ENCODE measurements around the gene TOLLIP.

Gene TOLLIP

GRCh38 chr11:1323774-1324173 lies 14.3 kb upstream of the TOLLIP start:
- DNase-seq (ENCODE audit: low read depth, low spot score), result no peak

GRCh38 chr11:1317993-1318392 lies 8.6 kb upstream of the TOLLIP start:
- no peak overlapping the region for H3K27ac ChIP-seq
- no peak for DNase-seq (ENCODE audit: low read depth, low spot score)

More at GRCh38 chr11:1323774-1324173, 14.3 kb upstream of the TOLLIP start:
- no peak overlapping the region for H3K27ac ChIP-seq

DNA sequence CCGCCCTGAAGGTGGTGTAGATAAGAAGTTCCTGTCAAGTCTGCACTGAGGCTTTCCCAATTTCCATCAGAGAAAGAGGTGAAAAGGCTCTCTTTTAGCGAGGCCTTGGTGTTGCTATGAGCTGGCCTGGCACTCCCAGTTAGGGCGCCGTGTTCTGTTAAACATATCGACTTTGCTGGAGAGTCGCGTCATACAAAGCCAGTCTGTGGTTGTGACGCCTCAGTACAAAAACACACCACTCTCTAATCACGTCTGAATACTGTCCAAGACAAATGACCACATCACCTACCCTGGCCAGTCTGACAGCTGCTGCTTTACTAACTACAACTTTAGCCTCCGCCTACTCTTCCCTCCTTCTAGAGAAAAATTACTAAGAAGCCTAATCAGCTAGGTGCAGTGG lies 8.0 kb upstream of the TOLLIP start:
- H3K27ac ChIP-seq, result no peak overlapping the region
- no peak for DNase-seq (ENCODE audit: low read depth, low spot score)

DNA sequence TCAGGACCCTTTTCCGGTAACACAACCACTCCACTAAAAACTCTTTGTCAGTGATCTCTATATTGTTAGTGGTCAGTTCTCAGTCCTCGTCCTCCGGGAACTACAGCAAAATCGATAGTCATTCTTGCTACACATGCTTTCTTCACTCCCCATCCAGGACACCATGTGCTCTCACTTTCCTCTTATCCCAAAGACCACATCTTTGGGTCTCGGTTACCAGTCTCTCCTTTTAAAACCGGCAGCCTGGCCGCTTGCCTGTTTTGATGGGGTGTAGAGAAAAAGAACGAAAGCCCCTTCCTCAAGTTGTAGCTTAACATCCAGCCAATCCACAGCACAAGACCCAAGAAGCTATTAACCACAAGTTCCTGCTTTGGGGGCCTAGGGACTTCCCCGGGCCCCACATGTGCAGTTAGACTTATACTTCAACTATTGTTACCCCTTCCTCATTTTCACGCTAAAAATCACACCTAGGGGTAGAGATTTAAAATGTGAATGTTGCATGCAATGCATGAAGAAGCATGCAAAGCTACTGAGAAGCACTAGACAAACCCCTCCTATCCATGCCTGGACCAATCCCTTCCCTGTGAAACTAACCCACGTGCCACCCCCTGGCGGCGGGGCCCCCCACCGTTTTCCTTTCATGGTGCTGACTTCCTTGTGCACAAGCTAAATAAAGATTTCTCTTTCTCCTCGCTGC lies 1.5 kb upstream of the TOLLIP start:
- DNase-seq (ENCODE audit: low read depth, low spot score), result no peak
- no peak overlapping the region for H3K27ac ChIP-seq

DNA sequence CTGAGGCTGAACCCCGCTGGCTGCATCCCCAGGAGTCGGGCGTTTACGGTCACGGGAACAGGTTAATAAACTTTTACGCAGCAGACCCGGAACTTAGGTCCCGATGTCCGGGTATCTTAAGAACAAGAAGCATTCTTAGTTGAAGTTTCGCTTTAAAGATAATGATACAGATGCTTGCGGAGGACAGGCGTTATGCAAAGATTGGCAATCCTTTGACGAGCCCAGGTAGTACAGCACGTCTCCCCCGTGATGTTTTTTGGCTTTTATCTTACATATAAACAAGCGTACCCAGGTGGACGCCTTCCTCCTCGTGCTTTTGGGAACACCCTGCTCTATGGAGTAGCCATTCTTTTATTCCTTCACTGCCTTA lies 871 bp upstream of the TOLLIP start:
- no peak for DNase-seq (ENCODE audit: low read depth, low spot score)
- H3K27ac ChIP-seq, result peak overlapping the region; percentile 88

- peak overlapping the region; percentile 88 for H3K27ac ChIP-seq
- DNase-seq (ENCODE audit: low read depth, low spot score), result no peak
Observed at GRCh38 chr11:1308743-1309497, 512 bp downstream of the TOLLIP start.

- H3K27ac ChIP-seq, result peak overlapping the region; percentile 88
- DNase-seq (ENCODE audit: low read depth, low spot score), result no peak
Observed at GRCh38 chr11:1307998-1308742, 1.3 kb downstream of the TOLLIP start.

GRCh38 chr11:1307163-1307870 lies 2.1 kb downstream of the TOLLIP start:
- H3K27ac ChIP-seq, result peak overlapping the region; percentile 88
- peak; percentile 34 for DNase-seq (ENCODE audit: low read depth, low spot score)

GRCh38 chr11:1306186-1307162 lies 3.0 kb downstream of the TOLLIP start:
- H3K27ac ChIP-seq, result peak overlapping the region; percentile 88
- no peak for DNase-seq (ENCODE audit: low read depth, low spot score)

GRCh38 chr11:1305501-1306056 lies 3.9 kb downstream of the TOLLIP start:
- DNase-seq (ENCODE audit: low read depth, low spot score), result no peak
- H3K27ac ChIP-seq, result peak overlapping the region; percentile 77

DNA sequence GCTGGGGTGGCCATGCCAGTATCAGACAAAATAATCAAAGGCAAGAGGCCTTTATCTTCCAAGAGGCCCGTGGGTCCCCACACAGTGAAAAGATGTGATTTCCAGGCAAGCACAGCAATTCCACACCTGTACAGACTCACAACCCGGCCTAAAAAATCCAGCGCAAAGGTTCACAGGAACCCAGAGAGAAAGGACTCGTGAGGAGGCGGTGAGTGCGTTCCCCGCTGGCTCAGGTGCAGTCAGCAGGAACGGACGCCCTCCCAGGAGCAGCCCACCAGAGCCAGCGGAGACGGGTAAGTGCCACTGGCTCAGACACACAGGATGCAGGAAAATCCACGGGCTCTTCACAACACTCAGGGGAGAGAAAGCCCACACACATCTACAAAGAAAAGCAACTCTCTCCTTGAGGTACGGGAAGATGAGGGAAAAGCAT lies 4.4 kb downstream of the TOLLIP start:
- H3K27ac ChIP-seq, result peak overlapping the region; percentile 77
- DNase-seq (ENCODE audit: low read depth, low spot score), result no peak

GRCh38 chr11:1304380-1304779 lies 5.1 kb downstream of the TOLLIP start:
- no peak for DNase-seq (ENCODE audit: low read depth, low spot score)
- peak overlapping the region; percentile 77 for H3K27ac ChIP-seq

DNA sequence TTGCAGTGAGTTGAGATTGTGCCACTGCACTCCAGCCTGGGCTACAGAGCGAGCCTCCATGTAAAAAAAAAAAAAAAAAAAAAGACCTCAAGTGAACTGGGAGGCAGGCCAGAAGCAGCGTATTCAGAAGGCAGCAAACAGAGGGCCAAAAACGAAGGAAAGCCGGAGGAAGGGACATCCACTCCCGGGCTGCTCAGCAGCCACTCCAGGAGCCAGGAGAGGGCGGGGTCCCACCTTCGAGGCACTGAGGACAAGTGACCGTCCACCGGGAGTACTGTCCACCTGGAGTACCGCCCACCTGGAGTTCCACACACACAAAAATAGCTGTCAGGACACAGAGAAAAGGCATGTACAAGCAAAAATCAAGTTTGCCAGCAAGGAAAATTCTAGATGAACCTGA lies 5.5 kb downstream of the TOLLIP start:
- no peak for DNase-seq (ENCODE audit: low read depth, low spot score)
- H3K27ac ChIP-seq, result peak overlapping the region; percentile 77

GRCh38 chr11:1303126-1303821 lies 6.2 kb downstream of the TOLLIP start:
- DNase-seq (ENCODE audit: low read depth, low spot score), result peak; percentile 51
- H3K27ac ChIP-seq, result peak overlapping the region; percentile 77

- peak overlapping the region; percentile 77 for H3K27ac ChIP-seq
- DNase-seq (ENCODE audit: low read depth, low spot score), result no peak
Observed at GRCh38 chr11:1302461-1303125, 6.8 kb downstream of the TOLLIP start.

DNA sequence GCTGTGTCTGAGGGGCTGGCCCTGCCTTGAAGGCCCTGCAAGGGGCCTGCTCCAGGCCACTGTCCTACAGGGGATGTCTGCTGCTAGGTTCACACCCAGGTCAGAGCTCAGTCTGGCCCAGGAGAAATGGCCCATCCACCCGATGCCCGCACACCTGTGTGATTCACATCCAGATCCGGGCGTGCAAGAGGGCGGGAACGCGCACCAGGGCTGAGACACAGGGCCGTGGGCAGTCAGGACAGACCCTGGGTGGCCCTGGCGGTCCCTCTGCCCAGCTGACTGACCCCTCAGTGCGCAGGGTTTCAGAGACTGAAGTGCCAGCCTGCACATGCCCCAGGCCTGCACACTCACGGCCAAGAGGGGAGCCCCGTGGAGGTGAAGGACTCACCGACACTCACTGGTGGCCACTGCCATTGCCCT lies 7.4 kb downstream of the TOLLIP start:
- DNase-seq (ENCODE audit: low read depth, low spot score), result no peak
- no peak overlapping the region for H3K27ac ChIP-seq

GRCh38 chr11:1301220-1302000 lies 8.0 kb downstream of the TOLLIP start:
- DNase-seq (ENCODE audit: low read depth, low spot score), result no peak
- no peak overlapping the region for H3K27ac ChIP-seq
